GM21723 (cell line): ENCODE measurements around the gene HYAL1.

Source experiments
- ATAC-seq: cut with Tn5 transposase; IDR thresholded peaks from one replicate; pipeline ENCODE4 v1.9.1; 2021; ENCODE audit warnings: mild to moderate bottlenecking, moderate library complexity; ENCODE audit not compliant: unreplicated experiment

Gene HYAL1

GRCh38 chr3:50334339-50335075, 31.1 kb upstream of the HYAL1 start:
- no peak for ATAC-seq

GRCh38 chr3:50333744-50334328, 30.5 kb upstream of the HYAL1 start:
- no peak for ATAC-seq

DNA sequence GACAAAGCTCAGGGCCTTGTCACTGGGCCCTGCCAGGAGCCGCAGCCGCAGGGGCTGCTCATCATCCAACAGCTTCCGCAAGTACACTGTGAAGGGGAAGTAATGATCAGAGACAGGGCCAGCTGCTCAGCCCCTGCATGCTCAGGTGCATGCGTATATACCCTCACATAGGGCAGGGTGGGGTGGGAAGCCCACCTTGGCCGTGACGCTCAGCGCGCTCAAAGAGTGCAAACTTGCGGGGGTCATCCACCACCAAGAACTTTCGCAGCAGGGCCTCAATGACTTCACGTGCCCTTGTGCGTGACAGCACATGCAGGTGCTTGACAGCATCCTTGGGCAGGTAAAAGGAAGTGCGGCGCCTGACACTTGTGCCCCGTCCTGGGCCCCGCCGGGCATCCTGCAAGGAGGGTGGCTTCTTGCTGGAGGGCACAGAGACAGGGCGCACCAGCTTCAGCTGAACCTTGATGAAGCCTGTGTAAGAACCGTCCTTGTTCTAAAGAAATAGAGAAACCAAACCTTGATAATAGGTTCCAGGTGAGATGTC, 28.1 kb upstream of the HYAL1 start:
- no peak for ATAC-seq

GRCh38 chr3:50330330-50330729, 27.0 kb upstream of the HYAL1 start:
- no peak for ATAC-seq

DNA sequence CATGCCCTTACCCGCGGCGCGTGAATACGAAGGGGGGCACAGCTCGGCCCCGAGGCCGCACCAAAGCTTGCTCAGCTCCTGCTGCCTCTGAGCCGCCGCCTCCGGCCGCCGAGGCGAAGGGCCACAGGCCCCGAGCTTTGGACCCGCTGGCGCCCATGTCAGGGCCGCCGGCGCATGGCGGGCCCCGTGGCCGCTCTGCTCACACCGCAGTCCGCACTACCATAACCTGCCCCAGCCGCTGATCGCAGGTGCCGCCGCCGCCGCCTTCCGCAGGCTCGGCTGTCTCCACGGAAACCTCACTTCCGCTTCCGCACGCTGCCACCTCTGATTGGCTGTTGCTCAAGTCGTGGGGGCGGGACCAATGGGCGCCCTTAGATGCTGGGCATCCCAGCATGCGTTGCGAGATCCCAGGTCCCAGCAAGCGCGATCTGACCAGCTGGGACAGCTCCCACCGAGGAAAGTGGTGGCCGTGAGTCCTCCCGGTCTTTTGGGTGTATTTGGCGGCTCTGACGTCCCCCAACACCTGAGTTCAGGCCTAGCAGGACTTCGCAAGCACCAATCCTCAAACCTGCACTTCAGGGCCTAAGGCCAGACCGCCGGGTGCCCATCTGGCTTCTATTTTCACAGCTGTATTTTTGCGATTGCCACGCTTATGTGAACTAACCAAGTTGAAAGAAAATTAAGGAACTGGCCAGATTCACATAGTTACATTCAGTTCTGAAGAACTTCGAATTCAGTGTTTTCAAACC, 24.7 kb upstream of the HYAL1 start, which contains the start of gene TUSC2:
TSS of gene TUSC2 (minus strand) at position 281 of the 749 bp plus-strand sequence. CDS start at position 157, 124 bp downstream.
- peak; percentile 85 for ATAC-seq

DNA sequence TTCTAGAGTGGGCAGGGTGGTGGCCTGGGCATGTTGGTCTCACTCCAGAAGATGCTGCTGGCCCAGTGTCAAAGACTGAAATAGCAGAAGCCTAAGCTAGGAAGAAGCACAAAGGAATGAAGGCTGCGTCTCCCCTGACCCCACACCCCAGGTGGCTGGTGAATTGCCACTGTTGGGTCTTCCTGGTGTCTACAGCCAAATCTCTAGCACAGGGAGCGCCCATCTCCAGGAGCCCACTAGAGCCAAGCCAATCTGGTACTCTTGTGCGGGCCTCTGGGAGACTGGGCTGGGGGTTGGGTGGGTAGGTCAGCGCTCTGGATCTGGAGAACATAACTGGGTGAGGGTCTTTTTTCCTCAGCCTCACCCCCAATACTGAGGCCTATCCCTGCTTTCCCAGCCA, 23.8 kb upstream of the HYAL1 start:
- ATAC-seq, result no peak

GRCh38 chr3:50326182-50326541, 22.8 kb upstream of the HYAL1 start:
- no peak for ATAC-seq

GRCh38 chr3:50325497-50326181, 22.3 kb upstream of the HYAL1 start:
- no peak for ATAC-seq

DNA sequence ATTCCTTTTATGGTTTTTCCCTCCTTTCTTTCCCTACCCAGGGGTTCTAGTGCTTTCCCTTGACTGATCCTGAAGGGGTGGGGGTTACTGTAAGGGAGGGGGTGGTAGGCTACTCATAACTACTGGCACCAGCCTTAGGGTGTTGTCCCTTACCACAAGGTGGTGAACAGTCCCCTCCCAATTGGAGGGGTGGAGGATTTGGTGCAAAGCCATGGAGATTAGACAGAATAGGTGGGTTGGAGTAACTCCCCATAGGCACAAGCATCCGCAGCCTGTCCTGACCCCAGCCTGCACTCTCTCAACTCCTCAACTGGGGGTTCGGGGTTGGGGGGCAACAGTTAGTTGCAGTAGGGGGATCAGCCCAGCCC, 21.7 kb upstream of the HYAL1 start:
- no peak for ATAC-seq

- no peak for ATAC-seq
Measured at GRCh38 chr3:50324351-50325112, 21.2 kb upstream of the HYAL1 start.

DNA sequence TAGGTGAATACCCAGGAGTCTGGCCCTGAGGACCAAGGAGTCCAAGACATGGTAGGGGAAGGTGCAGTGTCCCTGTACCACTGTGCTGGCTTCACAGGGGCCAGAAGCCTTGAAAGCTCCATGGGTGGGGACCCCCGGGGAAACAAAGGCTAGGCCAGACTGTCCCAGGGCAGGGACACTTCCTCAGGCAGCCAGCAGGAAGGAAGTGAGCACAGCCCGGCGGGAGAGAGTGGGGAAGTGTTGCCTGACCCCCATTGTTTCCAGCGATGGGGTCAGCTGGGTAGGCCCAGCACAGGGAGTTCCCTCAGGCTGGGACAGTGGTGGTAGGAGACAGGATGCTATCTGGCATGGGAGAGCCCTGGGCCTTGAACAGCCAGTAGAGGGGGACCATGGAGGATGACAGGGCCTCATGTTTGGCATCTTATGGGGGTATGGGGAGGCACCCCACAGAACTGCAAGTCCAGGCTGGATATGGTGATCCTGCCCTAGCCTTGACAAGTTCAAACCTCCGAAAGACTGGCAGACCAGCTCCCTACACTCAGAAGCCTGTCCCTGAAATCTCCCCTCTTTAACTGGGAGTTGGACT, 20.3 kb upstream of the HYAL1 start:
- ATAC-seq, result no peak

- no peak for ATAC-seq
Measured at GRCh38 chr3:50323092-50323600, 19.8 kb upstream of the HYAL1 start.

DNA sequence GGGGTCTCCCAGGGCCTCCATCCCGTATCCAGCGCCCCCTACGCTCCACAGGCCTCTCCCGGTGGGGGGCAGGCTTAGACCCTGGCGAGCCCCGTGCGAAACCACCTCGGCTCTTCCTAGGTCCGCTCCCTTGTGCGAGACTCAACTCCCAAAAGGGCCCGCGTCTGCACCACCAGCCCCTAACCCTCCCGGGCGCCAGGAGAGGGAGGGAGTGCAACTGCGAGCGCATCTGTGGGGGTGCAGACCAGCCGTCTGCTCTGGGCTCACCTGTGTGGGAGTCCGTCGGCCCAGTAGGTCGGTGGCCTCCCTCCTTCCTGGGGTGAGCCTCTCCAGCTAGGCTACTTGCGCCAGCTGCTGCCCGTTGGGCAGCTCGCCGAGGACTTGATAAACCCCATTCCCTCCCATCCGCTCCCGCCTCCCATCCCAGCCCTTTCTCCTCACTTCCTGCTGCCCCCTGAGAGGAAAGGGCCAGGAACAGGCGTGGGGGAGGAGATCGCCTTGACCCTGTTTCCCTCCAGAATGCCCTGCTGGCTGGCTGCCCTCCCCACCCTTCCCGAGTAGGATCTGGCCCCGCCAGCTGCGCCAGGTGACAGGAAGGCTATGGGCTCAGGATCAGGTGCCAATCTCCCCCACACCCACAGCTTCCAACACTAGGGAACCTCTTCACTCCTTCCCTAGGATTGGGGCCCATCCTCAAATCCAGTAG, 19.2 kb upstream of the HYAL1 start, which contains the start of gene HYAL2:
TSS of gene HYAL2 (minus strand) at position 360 of the 706 bp plus-strand sequence. CDS start 2,256 bp downstream, outside the sequence.
- ATAC-seq, result no peak

DNA sequence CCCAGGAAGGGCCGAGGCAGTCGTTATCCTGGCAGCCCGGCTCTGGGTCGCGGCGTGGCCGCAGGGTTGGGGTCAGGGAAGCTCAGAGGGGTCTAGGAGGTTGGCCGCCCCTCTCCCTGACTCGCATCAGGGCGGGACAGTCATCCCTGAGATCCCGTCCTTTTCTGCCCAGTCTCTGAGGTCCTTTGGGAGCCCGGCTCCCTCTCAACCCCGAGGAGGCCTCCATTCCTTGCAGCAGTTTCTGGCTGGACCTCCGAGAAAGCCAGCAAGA, 18.7 kb upstream of the HYAL1 start:
- no peak for ATAC-seq

DNA sequence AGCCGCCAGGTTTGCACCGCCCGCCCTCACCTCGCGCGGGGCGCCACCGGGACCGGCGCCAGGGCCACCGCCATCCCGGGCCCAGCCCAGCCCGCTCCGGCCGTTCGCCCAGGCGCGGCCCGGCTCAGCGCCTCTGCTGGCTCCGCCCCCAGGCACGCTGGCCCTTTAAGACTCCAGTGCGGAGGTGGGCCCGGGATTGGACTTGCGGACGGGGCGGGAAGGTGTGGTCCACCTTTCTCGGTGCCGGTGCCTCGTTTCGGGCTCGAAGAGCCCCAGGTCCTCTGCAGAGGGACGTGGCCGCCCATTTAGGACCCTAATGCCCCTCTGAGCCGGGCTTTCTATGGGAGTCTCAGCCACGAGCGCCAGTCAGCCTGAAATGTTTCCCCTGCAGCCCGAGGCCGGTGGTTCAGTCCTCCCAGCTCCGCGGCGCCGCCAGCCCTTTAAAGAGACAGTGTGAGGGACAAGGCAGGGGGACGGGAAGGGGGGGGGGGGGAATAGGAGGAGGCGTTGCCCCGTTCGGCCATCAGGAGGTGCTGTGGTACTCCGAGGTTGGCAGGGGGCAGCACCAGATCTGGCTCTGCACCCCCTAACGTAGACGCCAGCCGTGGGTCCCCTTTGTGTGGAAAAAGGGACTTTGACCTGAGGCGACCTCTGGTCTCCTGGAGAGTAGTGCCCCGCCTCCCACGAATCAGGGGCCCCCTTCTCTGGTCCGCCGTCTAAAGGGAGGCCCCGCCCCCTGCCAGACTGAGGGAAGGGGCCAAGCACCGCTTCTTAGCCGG, 18.2 kb upstream of the HYAL1 start:
- peak; percentile 82 for ATAC-seq

DNA sequence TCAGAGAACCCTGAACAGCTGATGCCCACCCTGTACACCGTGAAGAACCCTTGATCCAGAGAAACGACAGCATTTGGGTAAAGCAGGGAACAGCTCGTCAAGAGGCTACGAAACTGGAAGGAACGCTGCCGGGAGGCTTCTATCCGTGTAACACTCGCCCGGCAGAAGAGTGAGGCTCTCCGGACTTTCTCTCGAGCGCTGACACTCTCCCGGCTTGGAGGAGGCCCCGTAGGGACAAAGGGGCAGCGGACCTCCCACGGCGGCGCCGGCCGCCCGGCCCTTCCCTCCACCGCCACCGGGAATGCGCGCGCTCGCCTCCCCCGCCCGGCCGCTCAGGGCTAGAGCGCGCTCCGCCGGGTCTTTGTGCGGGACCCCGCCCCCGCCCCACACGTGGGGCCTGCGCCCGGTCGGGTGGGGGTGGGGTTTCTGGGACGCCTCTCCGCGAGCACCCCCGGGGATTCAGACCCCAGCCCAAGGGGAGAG, 17.5 kb upstream of the HYAL1 start:
- ATAC-seq, result peak; percentile 50

- no peak for ATAC-seq
Measured at GRCh38 chr3:50319894-50320625, 16.7 kb upstream of the HYAL1 start.
